ENCODE results near the gene PRPH.

Gene PRPH

GRCh38 chr12:49342066-49342913 lies 47.3 kb downstream of the PRPH start:
- peaks cover 57% of the 10 kb centered on the region for H3K4me1 ChIP-seq (ENCODE audit: control insufficient read depth, insufficient read depth, low read length)
- no peaks in the 10 kb centered on the region for H3K36me3 ChIP-seq (ENCODE audit: control insufficient read depth, insufficient read depth, low read length)
- no peak overlapping the region for H3K9ac ChIP-seq (ENCODE audit: low read depth, low read length)
- no peaks in the 10 kb centered on the region for H3K9me3 ChIP-seq (ENCODE audit: control insufficient read depth, insufficient read depth, low read length)
- H3K27me3 ChIP-seq (ENCODE audit: control insufficient read depth, insufficient read depth, low read length) = peaks cover 99% of the 10 kb centered on the region
- peak overlapping the region; percentile 73 for H3K4me3 ChIP-seq (ENCODE audit: low read depth, low read length)
- H3K27ac ChIP-seq (ENCODE audit: low read depth, low read length) = no peak overlapping the region

DNA sequence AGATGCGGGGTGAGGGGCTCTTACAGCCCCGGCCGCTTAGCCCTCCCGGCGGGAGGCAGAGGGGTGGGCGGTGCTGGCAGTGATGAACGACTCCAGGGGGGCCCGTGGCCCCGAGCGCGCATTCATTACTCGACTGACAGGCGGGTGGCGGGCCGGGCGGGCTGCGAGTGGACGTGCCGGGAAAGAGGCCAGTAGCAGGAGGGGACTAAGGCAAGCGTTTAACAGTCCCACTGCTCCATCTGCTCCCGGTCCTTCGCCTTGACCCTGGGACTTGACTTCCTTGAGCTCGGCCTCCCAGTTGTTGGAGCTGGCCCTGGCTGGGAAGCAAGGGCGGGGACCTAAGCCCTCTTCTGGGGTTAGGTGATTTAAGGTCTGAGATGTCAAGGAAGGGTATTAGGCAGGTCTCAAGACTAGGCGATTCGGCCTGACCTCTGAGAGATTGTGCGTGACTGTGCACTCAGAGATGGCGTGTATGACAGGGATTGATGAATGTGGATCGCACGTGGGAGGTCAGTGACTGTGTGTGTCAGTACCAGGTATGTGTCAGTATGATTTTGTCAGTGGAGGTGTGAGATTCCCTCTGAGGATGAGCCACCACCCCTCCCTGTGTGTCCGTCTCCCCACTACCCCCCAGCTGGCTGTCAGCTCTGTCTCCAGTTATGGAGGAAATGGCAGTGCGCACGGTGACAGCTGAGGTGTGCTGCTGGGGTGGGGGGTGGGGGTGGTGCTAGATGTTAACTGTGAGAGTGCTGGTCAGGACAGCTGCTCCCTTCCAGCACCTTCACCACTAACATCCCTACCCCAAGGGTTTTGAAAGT lies 48.2 kb downstream of the PRPH start:
- H3K9me3 ChIP-seq (ENCODE audit: control insufficient read depth, insufficient read depth, low read length) = no peaks in the 10 kb centered on the region
- H3K36me3 ChIP-seq (ENCODE audit: control insufficient read depth, insufficient read depth, low read length) = no peaks in the 10 kb centered on the region
- H3K4me1 ChIP-seq (ENCODE audit: control insufficient read depth, insufficient read depth, low read length) = peaks cover 50% of the 10 kb centered on the region
- H3K4me3 ChIP-seq (ENCODE audit: low read depth, low read length) = peak overlapping the region; percentile 73
- no peak overlapping the region for H3K27ac ChIP-seq (ENCODE audit: low read depth, low read length)
- H3K9ac ChIP-seq (ENCODE audit: low read depth, low read length) = no peak overlapping the region
- peaks cover 99% of the 10 kb centered on the region for H3K27me3 ChIP-seq (ENCODE audit: control insufficient read depth, insufficient read depth, low read length)

DNA sequence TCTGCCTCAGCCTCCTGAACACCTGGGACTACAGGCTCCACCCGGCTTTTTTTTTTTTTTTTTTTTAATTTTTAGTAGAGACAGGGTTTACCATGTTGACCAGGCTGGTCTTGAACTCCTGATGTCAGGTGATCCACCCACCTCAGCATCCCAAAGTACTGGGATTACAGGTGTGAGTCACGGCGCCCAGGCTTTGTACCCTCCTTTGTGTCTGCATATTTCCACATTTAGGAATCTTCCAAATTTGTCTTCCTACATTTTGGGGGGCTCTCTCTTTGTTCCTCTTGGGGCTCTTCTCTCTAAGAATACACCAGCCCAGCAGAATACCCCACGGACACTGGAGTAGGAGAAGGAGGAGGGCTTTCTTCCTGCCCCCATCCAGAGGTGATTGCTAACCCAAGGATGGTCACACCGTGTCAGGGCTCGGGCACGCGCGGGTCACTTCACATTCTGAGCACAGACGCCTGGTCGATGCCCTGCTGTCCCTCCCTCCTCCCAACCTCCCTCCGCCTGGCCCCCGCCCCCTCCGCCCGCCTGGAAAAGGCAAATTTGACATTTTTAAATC lies 49.6 kb downstream of the PRPH start:
- no peaks in the 10 kb centered on the region for H3K36me3 ChIP-seq (ENCODE audit: control insufficient read depth, insufficient read depth, low read length)
- peaks cover 99% of the 10 kb centered on the region for H3K27me3 ChIP-seq (ENCODE audit: control insufficient read depth, insufficient read depth, low read length)
- no peak overlapping the region for H3K4me3 ChIP-seq (ENCODE audit: low read depth, low read length)
- H3K9me3 ChIP-seq (ENCODE audit: control insufficient read depth, insufficient read depth, low read length) = no peaks in the 10 kb centered on the region
- no peak overlapping the region for H3K9ac ChIP-seq (ENCODE audit: low read depth, low read length)
- no peak overlapping the region for H3K27ac ChIP-seq (ENCODE audit: low read depth, low read length)
- peaks cover 36% of the 10 kb centered on the region for H3K4me1 ChIP-seq (ENCODE audit: control insufficient read depth, insufficient read depth, low read length)

DNA sequence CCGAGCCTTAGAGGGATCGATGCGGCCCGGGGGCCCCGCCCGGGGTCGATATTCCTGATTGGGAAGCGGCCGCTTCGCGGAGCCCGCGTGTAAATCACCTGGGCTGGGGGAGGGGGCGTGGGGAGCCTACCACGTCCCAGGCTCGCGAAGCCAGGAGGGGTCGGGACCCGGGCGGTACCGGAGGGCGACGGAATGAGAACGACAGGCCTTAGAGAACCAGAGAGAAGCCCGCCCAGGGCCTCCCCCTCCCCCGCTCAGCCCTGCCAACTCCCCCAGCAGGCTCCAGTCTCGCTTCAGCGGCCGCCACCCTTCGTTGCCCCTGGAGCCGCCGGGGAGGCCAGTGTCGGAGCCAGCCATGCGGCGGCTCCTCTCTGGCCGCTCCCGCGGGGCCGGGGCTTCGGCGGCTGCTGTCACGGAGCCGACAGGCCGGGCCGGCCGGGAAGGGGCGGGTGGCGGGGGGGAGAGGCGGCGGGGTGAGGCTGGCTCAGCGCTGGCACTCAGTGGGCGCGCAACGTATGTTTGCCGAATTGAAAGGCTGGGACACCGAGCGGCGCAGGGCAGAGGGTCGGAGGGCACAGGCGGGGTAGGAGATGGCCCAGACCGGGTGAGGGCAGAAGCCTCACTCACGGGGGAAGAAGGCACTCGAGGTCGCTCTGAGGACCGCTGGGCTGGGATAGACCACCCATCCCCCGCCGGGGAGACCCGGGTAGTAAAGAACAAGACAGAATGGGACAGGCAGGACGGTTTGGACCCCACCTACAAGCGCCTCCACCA lies 50.3 kb downstream of the PRPH start:
- Histone ChIP-seq H3K4me1 (ENCODE audit: control insufficient read depth, insufficient read depth, low read length) (peaks cover 32% of the 10 kb centered on the region), H3K27ac (ENCODE audit: low read depth, low read length) (no peak overlapping the region), H3K27me3 (ENCODE audit: control insufficient read depth, insufficient read depth, low read length) (peaks cover 95% of the 10 kb centered on the region), H3K4me3 (ENCODE audit: low read depth, low read length) (peak overlapping the region; percentile 50; the same call in 1 of the 2 replicates), H3K9ac (ENCODE audit: low read depth, low read length) (no peak overlapping the region), H3K9me3 (ENCODE audit: control insufficient read depth, insufficient read depth, low read length) (no peaks in the 10 kb centered on the region), H3K36me3 (ENCODE audit: control insufficient read depth, insufficient read depth, low read length) (no peaks in the 10 kb centered on the region)

GRCh38 chr12:49345825-49346658 lies 51.1 kb downstream of the PRPH start:
- Histone ChIP-seq H3K27me3 (ENCODE audit: control insufficient read depth, insufficient read depth, low read length) (peaks cover 87% of the 10 kb centered on the region), H3K36me3 (ENCODE audit: control insufficient read depth, insufficient read depth, low read length) (no peaks in the 10 kb centered on the region), H3K4me3 (ENCODE audit: low read depth, low read length) (peak overlapping the region; percentile 50), H3K9ac (ENCODE audit: low read depth, low read length) (no peak overlapping the region), H3K4me1 (ENCODE audit: control insufficient read depth, insufficient read depth, low read length) (peaks cover 25% of the 10 kb centered on the region), H3K9me3 (ENCODE audit: control insufficient read depth, insufficient read depth, low read length) (no peaks in the 10 kb centered on the region), H3K27ac (ENCODE audit: low read depth, low read length) (no peak overlapping the region)

GRCh38 chr12:49346659-49347310 lies 51.8 kb downstream of the PRPH start, which contains the start of gene DNAJC22:
DNAJC22 (plus strand) TSS chr12:49346888; CDS start chr12:49348873, 1,985 bp downstream.
- peaks cover 80% of the 10 kb centered on the region for H3K27me3 ChIP-seq (ENCODE audit: control insufficient read depth, insufficient read depth, low read length)
- no peaks in the 10 kb centered on the region for H3K9me3 ChIP-seq (ENCODE audit: control insufficient read depth, insufficient read depth, low read length)
- peaks cover 18% of the 10 kb centered on the region for H3K4me1 ChIP-seq (ENCODE audit: control insufficient read depth, insufficient read depth, low read length)
- no peak within 1 kb of the TSS for H3K27ac ChIP-seq (ENCODE audit: low read depth, low read length)
- peak within 1 kb of the TSS; percentile 50 for H3K4me3 ChIP-seq (ENCODE audit: low read depth, low read length)
- no peak within 1 kb of the TSS for H3K9ac ChIP-seq (ENCODE audit: low read depth, low read length)
- no peaks in the 10 kb centered on the region for H3K36me3 ChIP-seq (ENCODE audit: control insufficient read depth, insufficient read depth, low read length)

DNA sequence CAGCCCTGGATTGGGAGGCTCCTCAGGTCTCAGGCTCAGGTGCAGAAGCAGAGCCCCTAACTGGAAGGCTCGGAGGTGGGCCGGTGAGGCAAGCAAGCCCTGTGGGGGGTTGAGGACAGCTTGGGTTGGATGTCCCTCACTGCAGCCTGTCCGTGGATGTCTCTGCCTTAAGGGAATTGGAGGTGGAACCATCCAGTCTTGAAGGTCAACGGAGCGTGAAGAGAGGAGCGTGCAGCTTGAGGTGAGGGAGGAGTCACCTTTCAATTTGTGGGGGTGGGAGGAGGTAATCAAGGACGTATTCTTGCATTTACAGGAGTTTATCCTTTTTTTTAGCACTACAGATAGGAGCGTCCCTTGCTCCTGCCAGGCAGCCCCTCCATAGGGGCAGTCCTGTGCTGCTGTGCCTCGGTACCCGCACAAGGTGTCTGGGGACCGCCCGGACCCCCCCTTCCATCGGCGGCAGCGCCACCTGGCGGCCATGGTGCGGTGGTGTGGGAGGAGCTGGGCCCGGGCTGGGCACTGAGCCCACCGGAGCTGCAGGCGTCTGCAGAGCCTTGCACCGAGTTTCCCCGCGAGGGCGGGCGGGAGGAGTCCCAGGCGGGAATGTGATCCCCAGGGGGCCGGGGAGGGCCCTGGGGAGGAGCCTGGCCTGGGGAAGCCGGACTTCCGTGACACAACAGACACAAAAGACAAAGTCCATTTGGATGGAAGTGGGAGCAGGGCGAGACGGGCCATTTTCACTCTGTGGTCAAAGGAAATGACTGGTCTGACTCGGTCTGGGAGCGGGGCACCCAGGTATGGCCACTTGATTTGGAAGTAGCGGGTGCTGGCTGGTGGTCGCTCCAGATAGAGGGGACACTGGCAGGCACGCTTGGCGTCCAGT lies 52.6 kb downstream of the PRPH start:
- Histone ChIP-seq H3K4me1 (ENCODE audit: control insufficient read depth, insufficient read depth, low read length) (peaks cover 18% of the 10 kb centered on the region), H3K9ac (ENCODE audit: low read depth, low read length) (no peak overlapping the region)

More for the DNA sequence above, 52.6 kb downstream of the PRPH start:
- peaks cover 73% of the 10 kb centered on the region for H3K27me3 ChIP-seq (ENCODE audit: control insufficient read depth, insufficient read depth, low read length)
- no peak overlapping the region for H3K27ac ChIP-seq (ENCODE audit: low read depth, low read length)
- H3K9me3 ChIP-seq (ENCODE audit: control insufficient read depth, insufficient read depth, low read length) = no peaks in the 10 kb centered on the region
- no peaks in the 10 kb centered on the region for H3K36me3 ChIP-seq (ENCODE audit: control insufficient read depth, insufficient read depth, low read length)
- H3K4me3 ChIP-seq (ENCODE audit: low read depth, low read length) = peak overlapping the region; percentile 50

Measured in HUES48 (cell line).